Vagina (tissue), 2 donors: ENCODE measurements around the gene EIPR1. TPM values are rescaled to one million over a fixed set of nuclear protein-coding genes. Genes with fewer than 3 reads are reported as not detected.

Source experiments
- DNase-seq, 2 donors: peaks; one replicate each; pipeline ENCODE4 v3.0.0-alpha.2; 2017; ENCODE audit errors: extremely low spot score in 2 of 2
- H3K27ac ChIP-seq: fragments of 200-600 bp; sonication (generic); one replicate; pipeline ENCODE4 v1.5.1; 2019
- H3K27me3 ChIP-seq: fragments of 200-600 bp; sonication (generic); one replicate; pipeline ENCODE4 v1.5.1; 2019
- H3K36me3 ChIP-seq, 2 donors: fragments of 200-600 bp; sonication (generic); one replicate each; pipeline ENCODE4 v1.5.1; 2017 to 2019
- H3K4me1 ChIP-seq: fragments of 200-600 bp; sonication (generic); one replicate; pipeline ENCODE4 v1.5.1; 2019
- H3K4me3 ChIP-seq, 2 donors: fragments of 200-600 bp; sonication (generic); 1 replicate in 1 of 2; 2 replicates in 1 of 2; pipeline ENCODE4 v1.5.1; 2016 to 2019
- H3K9me3 ChIP-seq: fragments of 200-600 bp; sonication (generic); one replicate; pipeline ENCODE4 v1.5.1; 2019
- CTCF ChIP-seq, 3 experiments: fragments of 450-650 bp in 2 of 3; fragments of 200-600 bp in 1 of 3; sonication (generic) in 1 of 3; IDR thresholded peaks; one replicate each; pipeline ENCODE4 v1.5.1; 2017 to 2019; ENCODE audit warnings: antibody characterized with exemption in 3 of 3, mild to moderate bottlenecking in 2 of 3, moderate library complexity in 2 of 3
- POLR2A ChIP-seq, 2 donors: fragments of 450-650 bp; IDR thresholded peaks; one replicate each; pipeline ENCODE4 v1.6.1; 2017; ENCODE audit warnings: antibody characterized with exemption in 2 of 2, mild to moderate bottlenecking in 2 of 2, moderate library complexity in 2 of 2
- POLR2AphosphoS5 ChIP-seq, 2 donors: sonication (generic); formaldehyde crosslinking; IDR thresholded peaks; one replicate each; pipeline ENCODE4 v1.9.0; 2017; ENCODE audit warnings: antibody characterized with exemption in 2 of 2, mild to moderate bottlenecking in 2 of 2, low read depth in 1 of 2; ENCODE audit not compliant: insufficient read depth in 1 of 2
- intact Hi-C: fragments of 100-400 bp; cut with DNase I; formaldehyde crosslinking; loops from one replicate; pipeline ENCODE4 v1.15.1; 2023
- total RNA-seq: library from RNA; depleted of rRNA; stranded (reverse); fragments of >200 nt; gene quantifications from one replicate; pipeline ENCODE4 v1.2.3, GENCODE V29; 2016

Gene EIPR1
- total RNA-seq, 1 donor from 2014 or later: 39.8 TPM

DNA sequence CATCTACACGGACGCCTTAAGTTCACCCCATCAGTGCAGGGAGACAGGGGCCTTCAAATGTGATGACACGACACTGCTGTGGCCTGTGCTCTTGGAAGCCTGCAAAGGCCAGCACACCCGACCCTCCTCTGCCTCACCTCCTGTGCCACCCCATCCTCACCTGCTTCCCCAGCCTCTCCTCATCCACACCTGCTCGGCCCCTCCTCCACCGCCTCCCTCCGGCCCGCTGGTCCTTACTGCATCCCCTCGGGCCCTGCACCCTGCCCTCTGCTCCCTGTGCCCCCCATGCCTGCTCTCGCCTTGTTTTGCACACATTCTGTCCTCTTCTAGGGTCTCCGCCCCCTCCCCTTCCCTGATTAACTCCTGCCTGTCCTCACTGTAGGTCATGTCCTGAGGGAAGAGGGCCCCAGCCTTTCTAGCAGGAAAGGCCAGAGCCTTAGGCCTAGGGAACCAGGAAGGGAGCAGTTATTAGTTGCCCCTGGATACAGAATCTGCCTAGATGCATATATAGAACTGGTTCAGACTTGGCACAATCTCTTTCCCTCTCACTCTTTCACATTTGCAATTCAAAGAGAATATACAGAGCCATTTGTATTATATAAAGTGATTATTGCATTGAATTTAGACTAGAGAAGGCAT lies 41.3 kb upstream of the EIPR1 start:
- no peak overlapping the region for H3K27ac ChIP-seq
- peak in 1 of 2 donors; percentile 60 for DNase-seq
- intact Hi-C loops: no loop called here
- TF ChIP-seq POLR2AphosphoS5 (IDR thresholded peaks at IDR 0.05; ENCODE audit: insufficient read depth in 1 of 2, low read depth in 1 of 2) (no peak), POLR2A (IDR thresholded peaks at IDR 0.05) (no peak), CTCF (IDR thresholded peaks at IDR 0.05) (no peak)
- peaks cover 0 to 14% of the 10 kb centered on the region in 2 donors for H3K36me3 ChIP-seq
- no peak overlapping the region for H3K4me3 ChIP-seq
- no peaks in the 10 kb centered on the region for H3K9me3 ChIP-seq
- no peaks in the 10 kb centered on the region for H3K4me1 ChIP-seq
- H3K27me3 ChIP-seq: no peaks in the 10 kb centered on the region

DNA sequence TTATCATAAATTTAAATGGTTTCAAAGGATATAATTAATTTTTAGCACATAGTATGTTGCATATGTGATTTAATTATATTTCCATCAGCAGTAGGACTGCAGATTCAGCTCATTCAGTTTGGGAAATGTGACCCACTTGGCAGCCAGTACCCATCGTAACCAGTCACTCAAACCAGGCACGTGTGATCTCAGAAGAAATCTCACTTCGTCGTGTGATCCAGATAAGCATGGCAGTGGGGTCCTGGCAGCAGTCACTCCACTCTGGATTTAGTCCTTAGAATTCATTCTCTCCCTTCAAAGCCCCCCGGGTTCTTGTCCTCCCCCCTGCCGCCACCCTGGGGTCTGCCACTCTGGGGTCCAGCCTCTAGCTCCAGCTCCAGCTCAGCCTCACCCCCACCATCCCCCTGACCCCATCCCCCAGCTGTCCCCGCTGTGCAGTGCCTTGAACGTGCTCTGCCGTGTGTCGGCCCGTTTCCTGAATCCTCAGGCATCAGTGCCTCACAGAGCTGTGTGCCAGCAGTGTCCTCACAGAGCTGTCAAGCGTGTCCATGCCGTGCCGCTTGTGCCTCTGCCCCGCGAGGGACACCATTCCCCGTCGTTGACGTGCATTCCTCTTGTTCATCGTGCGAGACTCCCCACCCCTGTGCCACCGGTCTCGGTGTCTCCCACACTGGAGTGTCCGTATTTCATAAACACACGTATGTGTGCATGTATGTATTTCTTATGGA lies 36.7 kb upstream of the EIPR1 start:
- Histone ChIP-seq H3K4me1 (no peaks in the 10 kb centered on the region), H3K27me3 (no peaks in the 10 kb centered on the region), H3K9me3 (no peaks in the 10 kb centered on the region), H3K4me3 (no peak overlapping the region), H3K36me3 (no peaks in the 10 kb centered on the region), H3K27ac (no peak overlapping the region)
- no peak for TF ChIP-seq CTCF (IDR thresholded peaks at IDR 0.05)
- no peak for TF ChIP-seq POLR2A (IDR thresholded peaks at IDR 0.05)
- TF ChIP-seq POLR2AphosphoS5 (IDR thresholded peaks at IDR 0.05; ENCODE audit: insufficient read depth in 1 of 2, low read depth in 1 of 2): no peak
- intact Hi-C loops: no loop called here
- DNase-seq: no peak

GRCh38 chr2:3413697-3414096 lies 36.1 kb upstream of the EIPR1 start:
- Histone ChIP-seq H3K4me3 (no peak overlapping the region), H3K9me3 (no peaks in the 10 kb centered on the region), H3K27me3 (no peaks in the 10 kb centered on the region), H3K4me1 (no peaks in the 10 kb centered on the region), H3K36me3 (no peaks in the 10 kb centered on the region), H3K27ac (no peak overlapping the region)
- DNase-seq: no peak
- intact Hi-C loops: no loop called here
- TF ChIP-seq POLR2AphosphoS5 (IDR thresholded peaks at IDR 0.05; ENCODE audit: insufficient read depth in 1 of 2, low read depth in 1 of 2): no peak
- no peak for TF ChIP-seq CTCF (IDR thresholded peaks at IDR 0.05)
- no peak for TF ChIP-seq POLR2A (IDR thresholded peaks at IDR 0.05)

DNA sequence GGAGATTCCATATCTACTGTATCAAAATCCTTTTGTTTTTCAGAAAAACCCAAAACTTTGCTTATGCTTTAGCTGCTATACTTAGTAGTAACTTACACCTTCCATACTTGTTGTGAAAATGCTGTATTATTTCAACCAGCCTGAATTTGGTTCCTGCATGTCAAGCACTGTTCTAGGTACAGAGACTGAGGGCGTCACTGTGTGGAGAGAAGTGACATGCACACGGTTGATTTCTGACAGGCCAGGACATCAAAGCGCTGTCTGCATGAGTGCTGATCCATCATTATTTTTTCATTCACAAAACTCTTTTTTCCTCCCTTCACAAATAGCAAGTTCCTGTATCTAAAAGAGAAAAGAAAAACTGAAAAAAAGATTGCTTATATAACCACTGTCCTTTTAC lies 33.5 kb upstream of the EIPR1 start:
- no peak overlapping the region for H3K4me3 ChIP-seq
- TF ChIP-seq CTCF (IDR thresholded peaks at IDR 0.05) (no peak), POLR2AphosphoS5 (IDR thresholded peaks at IDR 0.05; ENCODE audit: insufficient read depth in 1 of 2, low read depth in 1 of 2) (no peak), POLR2A (IDR thresholded peaks at IDR 0.05) (no peak)
- intact Hi-C loops: no loop called here
- DNase-seq: no peak
- no peaks in the 10 kb centered on the region for H3K9me3 ChIP-seq
- no peaks in the 10 kb centered on the region for H3K36me3 ChIP-seq
- no peaks in the 10 kb centered on the region for H3K27me3 ChIP-seq
- no peak overlapping the region for H3K27ac ChIP-seq
- H3K4me1 ChIP-seq: peaks cover 11% of the 10 kb centered on the region

DNA sequence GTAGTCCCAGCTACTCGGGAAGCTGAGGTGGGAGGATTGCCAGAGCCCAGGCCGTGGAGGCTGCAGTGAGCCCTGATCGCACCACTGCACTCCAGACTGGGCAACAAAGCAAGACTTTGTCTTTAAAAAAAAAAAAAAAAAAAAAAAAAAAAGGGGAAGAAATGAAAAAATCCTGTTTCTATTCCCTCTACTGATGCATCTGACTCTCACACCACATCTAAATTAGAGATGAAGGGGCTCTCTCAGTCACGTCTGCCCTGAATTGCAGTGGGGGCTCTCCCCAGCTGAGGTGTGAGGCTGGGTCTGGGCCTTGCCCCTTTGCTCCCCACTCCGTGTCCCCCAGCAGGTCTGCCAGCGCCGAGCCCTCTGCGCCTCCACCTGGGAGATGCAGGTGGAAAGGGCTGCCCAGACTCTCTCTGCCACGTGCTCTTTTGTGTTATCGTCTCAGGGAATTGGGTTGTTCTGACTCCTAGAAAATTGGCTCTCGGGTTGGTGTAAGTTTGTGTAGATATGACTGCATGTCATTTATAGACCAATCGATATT lies 32.1 kb upstream of the EIPR1 start:
- no peak overlapping the region for H3K4me3 ChIP-seq
- H3K4me1 ChIP-seq: peaks cover 25% of the 10 kb centered on the region
- no peak overlapping the region for H3K27ac ChIP-seq
- H3K9me3 ChIP-seq: no peaks in the 10 kb centered on the region
- no peak for DNase-seq
- TF ChIP-seq POLR2AphosphoS5 (IDR thresholded peaks at IDR 0.05; ENCODE audit: insufficient read depth in 1 of 2, low read depth in 1 of 2) (no peak), CTCF (IDR thresholded peaks at IDR 0.05) (no peak), POLR2A (IDR thresholded peaks at IDR 0.05) (no peak)
- no peaks in the 10 kb centered on the region for H3K27me3 ChIP-seq
- no peaks in the 10 kb centered on the region for H3K36me3 ChIP-seq
- intact Hi-C loops: no loop called here
